ENCODE results near the gene ZNF516. TPM values are rescaled to one million over a fixed set of nuclear protein-coding genes. Genes with fewer than 3 reads are reported as not detected.

ZNF516 gene
- total RNA-seq, 2 donors from 2014 or later, result 10.8 to 21.1 TPM

GRCh38 chr18:76374330-76375281 lies 120.4 kb downstream of the ZNF516 start:
- peaks cover 36 to 37% of the 10 kb centered on the region in 2 donors for H3K4me1 Mint-ChIP-seq (ENCODE audit: low read depth in 2 of 2)
- H3K9me3 Mint-ChIP-seq, result peaks cover 6% of the 10 kb centered on the region
- H3K27me3 Mint-ChIP-seq, result no peaks in the 10 kb centered on the region
- peak overlapping the region; percentile 48 to 57 for H3K27ac Mint-ChIP-seq
- ATAC-seq (peak; percentile 79 to 84), DNase-seq (ENCODE audit: low spot score) (no peak)
- H3K4me3 Mint-ChIP-seq, result peak overlapping the region; percentile 70
- H3K36me3 Mint-ChIP-seq, result no peaks in the 10 kb centered on the region

- H3K9me3 Mint-ChIP-seq, result peaks cover 6% of the 10 kb centered on the region
- no peaks in the 10 kb centered on the region for H3K36me3 Mint-ChIP-seq
- peak overlapping the region; percentile 70 for H3K4me3 Mint-ChIP-seq
- H3K27ac Mint-ChIP-seq, result peak overlapping the region; percentile 48 to 88
- DNase-seq (ENCODE audit: low spot score) (no peak), ATAC-seq (no peak)
- no peaks in the 10 kb centered on the region for H3K27me3 Mint-ChIP-seq
- H3K4me1 Mint-ChIP-seq (ENCODE audit: low read depth in 2 of 2), result peaks cover 44 to 47% of the 10 kb centered on the region in 2 donors
Measured at GRCh38 chr18:76373297-76373696, 121.7 kb downstream of the ZNF516 start.

GRCh38 chr18:76371301-76372203 lies 123.5 kb downstream of the ZNF516 start:
- peaks cover 47 to 57% of the 10 kb centered on the region in 2 donors for H3K4me1 Mint-ChIP-seq (ENCODE audit: low read depth in 2 of 2)
- no peaks in the 10 kb centered on the region for H3K27me3 Mint-ChIP-seq
- no peaks in the 10 kb centered on the region for H3K36me3 Mint-ChIP-seq
- ATAC-seq, result no peak
- H3K9me3 Mint-ChIP-seq, result peaks cover 6% of the 10 kb centered on the region
- no peak overlapping the region for H3K4me3 Mint-ChIP-seq
- H3K27ac Mint-ChIP-seq, result peak overlapping the region in 1 of 2 donors; percentile 40
- no peak for DNase-seq (ENCODE audit: low spot score)

- no peaks in the 10 kb centered on the region for H3K36me3 Mint-ChIP-seq
- H3K27ac Mint-ChIP-seq, result peak overlapping the region in 1 of 2 donors; percentile 40
- H3K4me1 Mint-ChIP-seq (ENCODE audit: low read depth in 2 of 2), result peaks cover 41 to 54% of the 10 kb centered on the region in 2 donors
- H3K9me3 Mint-ChIP-seq, result peaks cover 6% of the 10 kb centered on the region
- H3K4me3 Mint-ChIP-seq, result no peak overlapping the region
- no peaks in the 10 kb centered on the region for H3K27me3 Mint-ChIP-seq
- DNase-seq (ENCODE audit: low spot score) (no peak), ATAC-seq (no peak)
Measured at GRCh38 chr18:76370686-76371085, 124.4 kb downstream of the ZNF516 start.

- Mint-ChIP-seq H3K9me3 (peaks cover 6% of the 10 kb centered on the region), H3K4me3 (no peak overlapping the region), H3K36me3 (no peaks in the 10 kb centered on the region), H3K4me1 (ENCODE audit: low read depth in 2 of 2) (peaks cover 36 to 51% of the 10 kb centered on the region in 2 donors), H3K27ac (no peak overlapping the region), H3K27me3 (no peaks in the 10 kb centered on the region)
- DNase-seq (ENCODE audit: low spot score) (no peak), ATAC-seq (no peak)
Measured at GRCh38 chr18:76370201-76370600, 124.8 kb downstream of the ZNF516 start.

- Mint-ChIP-seq H3K4me1 (ENCODE audit: low read depth in 2 of 2) (peaks cover 33 to 47% of the 10 kb centered on the region in 2 donors), H3K36me3 (no peaks in the 10 kb centered on the region), H3K9me3 (peaks cover 2% of the 10 kb centered on the region), H3K4me3 (no peak overlapping the region), H3K27me3 (no peaks in the 10 kb centered on the region), H3K27ac (peak overlapping the region in 1 of 2 donors; percentile 75)
- ATAC-seq, result no peak
- DNase-seq (ENCODE audit: low spot score), result no peak
Measured at GRCh38 chr18:76369791-76370190, 125.3 kb downstream of the ZNF516 start.

- H3K4me3 Mint-ChIP-seq, result no peak overlapping the region
Measured at GRCh38 chr18:76368976-76369375, 126.1 kb downstream of the ZNF516 start.

GRCh38 chr18:76368271-76368670 lies 126.8 kb downstream of the ZNF516 start:
- peaks cover 31 to 41% of the 10 kb centered on the region in 2 donors for H3K4me1 Mint-ChIP-seq (ENCODE audit: low read depth in 2 of 2)
- H3K27me3 Mint-ChIP-seq, result no peaks in the 10 kb centered on the region
- ATAC-seq (no peak), DNase-seq (ENCODE audit: low spot score) (no peak)
- H3K36me3 Mint-ChIP-seq, result no peaks in the 10 kb centered on the region
- no peak overlapping the region for H3K4me3 Mint-ChIP-seq
- H3K27ac Mint-ChIP-seq, result peak overlapping the region in 1 of 2 donors; percentile 75
- no peaks in the 10 kb centered on the region for H3K9me3 Mint-ChIP-seq

More at GRCh38 chr18:76368976-76369375, 126.1 kb downstream of the ZNF516 start:
- DNase-seq (ENCODE audit: low spot score), result no peak
- H3K27me3 Mint-ChIP-seq, result no peaks in the 10 kb centered on the region
- no peak for ATAC-seq
- peaks cover 33 to 47% of the 10 kb centered on the region in 2 donors for H3K4me1 Mint-ChIP-seq (ENCODE audit: low read depth in 2 of 2)
- no peaks in the 10 kb centered on the region for H3K9me3 Mint-ChIP-seq
- H3K27ac Mint-ChIP-seq, result peak overlapping the region in 1 of 2 donors; percentile 75
- no peaks in the 10 kb centered on the region for H3K36me3 Mint-ChIP-seq

- peaks cover 23 to 32% of the 10 kb centered on the region in 2 donors for H3K4me1 Mint-ChIP-seq (ENCODE audit: low read depth in 2 of 2)
- peak overlapping the region in 1 of 2 donors; percentile 64 for H3K27ac Mint-ChIP-seq
- DNase-seq (ENCODE audit: low spot score), result no peak
- no peak for ATAC-seq
- no peak overlapping the region for H3K4me3 Mint-ChIP-seq
- no peaks in the 10 kb centered on the region for H3K36me3 Mint-ChIP-seq
- H3K9me3 Mint-ChIP-seq, result no peaks in the 10 kb centered on the region
- H3K27me3 Mint-ChIP-seq, result no peaks in the 10 kb centered on the region
Measured at GRCh38 chr18:76367168-76368125, 127.6 kb downstream of the ZNF516 start.

- H3K27ac Mint-ChIP-seq, result peak overlapping the region in 1 of 2 donors; percentile 63
- peak overlapping the region; percentile 44 for H3K4me3 Mint-ChIP-seq
- no peaks in the 10 kb centered on the region for H3K27me3 Mint-ChIP-seq
- H3K36me3 Mint-ChIP-seq, result no peaks in the 10 kb centered on the region
- ATAC-seq (no peak), DNase-seq (ENCODE audit: low spot score) (no peak)
- peaks cover 23 to 32% of the 10 kb centered on the region in 2 donors for H3K4me1 Mint-ChIP-seq (ENCODE audit: low read depth in 2 of 2)
- H3K9me3 Mint-ChIP-seq, result no peaks in the 10 kb centered on the region
Measured at GRCh38 chr18:76365561-76365960, 129.5 kb downstream of the ZNF516 start.

- peak overlapping the region; percentile 37 to 82 for H3K27ac Mint-ChIP-seq
- H3K4me1 Mint-ChIP-seq (ENCODE audit: low read depth in 2 of 2), result peaks cover 23 to 32% of the 10 kb centered on the region in 2 donors
- no peaks in the 10 kb centered on the region for H3K36me3 Mint-ChIP-seq
- no peaks in the 10 kb centered on the region for H3K27me3 Mint-ChIP-seq
- peak overlapping the region; percentile 52 for H3K4me3 Mint-ChIP-seq
- DNase-seq (ENCODE audit: low spot score), result no peak
- peak; percentile 78 for ATAC-seq
- H3K9me3 Mint-ChIP-seq, result no peaks in the 10 kb centered on the region
Measured at GRCh38 chr18:76364282-76365259, 130.5 kb downstream of the ZNF516 start.

All from natural killer cell treated with Interleukin-12 subunit alpha and Interleukin-12 subunit beta and Interleukin-15 and Interleukin-18, amount 100 ng/mL, for 72 hours (primary cell).